WI38 (cell line): ENCODE data around the gene KRTAP13-1.

Experiments used
- H3K4me3 ChIP-seq: 2 replicates; pipeline ENCODE4 v1.5.1; 2011; ENCODE audit warnings: low read depth, mild to moderate bottlenecking, control low read depth, low read length
- TF ChIP-seq, protein P1 (sequence below): IDR thresholded peaks from 2 replicates; pipeline ENCODE4 v1.5.1; 2012; ENCODE audit warnings: low read depth, mild to moderate bottlenecking, control low read depth, low read length

Gene KRTAP13-1

DNA sequence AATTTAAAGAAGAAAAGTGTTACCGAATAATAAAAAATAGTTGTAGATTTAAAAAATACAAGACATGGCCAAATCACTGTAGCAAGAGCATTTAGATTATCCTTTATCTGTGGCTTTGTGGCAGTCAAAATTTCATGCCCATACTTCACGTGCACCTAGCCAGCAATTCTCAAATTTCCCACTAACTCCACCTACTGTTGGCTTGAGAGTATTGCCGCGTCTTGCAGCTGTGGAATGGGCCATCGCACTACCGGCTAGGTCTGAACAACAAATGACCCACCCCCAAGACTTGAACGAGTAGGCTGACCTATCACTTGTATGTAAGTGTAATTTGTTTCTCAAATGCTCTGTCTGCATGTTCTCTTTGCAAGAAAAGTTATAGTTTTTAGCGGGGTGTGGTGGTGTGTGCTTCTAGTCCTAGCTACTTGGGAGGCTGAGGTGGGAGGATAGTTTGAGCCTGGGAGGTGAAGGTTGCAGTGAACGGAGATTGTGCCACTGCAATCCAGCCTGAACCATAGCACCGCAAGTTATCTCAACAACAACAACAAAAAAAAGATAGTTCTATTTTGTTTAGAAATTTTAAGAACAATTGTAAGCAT is 38.3 kb downstream of the KRTAP13-1 start:
- TF ChIP-seq, protein P1, sequence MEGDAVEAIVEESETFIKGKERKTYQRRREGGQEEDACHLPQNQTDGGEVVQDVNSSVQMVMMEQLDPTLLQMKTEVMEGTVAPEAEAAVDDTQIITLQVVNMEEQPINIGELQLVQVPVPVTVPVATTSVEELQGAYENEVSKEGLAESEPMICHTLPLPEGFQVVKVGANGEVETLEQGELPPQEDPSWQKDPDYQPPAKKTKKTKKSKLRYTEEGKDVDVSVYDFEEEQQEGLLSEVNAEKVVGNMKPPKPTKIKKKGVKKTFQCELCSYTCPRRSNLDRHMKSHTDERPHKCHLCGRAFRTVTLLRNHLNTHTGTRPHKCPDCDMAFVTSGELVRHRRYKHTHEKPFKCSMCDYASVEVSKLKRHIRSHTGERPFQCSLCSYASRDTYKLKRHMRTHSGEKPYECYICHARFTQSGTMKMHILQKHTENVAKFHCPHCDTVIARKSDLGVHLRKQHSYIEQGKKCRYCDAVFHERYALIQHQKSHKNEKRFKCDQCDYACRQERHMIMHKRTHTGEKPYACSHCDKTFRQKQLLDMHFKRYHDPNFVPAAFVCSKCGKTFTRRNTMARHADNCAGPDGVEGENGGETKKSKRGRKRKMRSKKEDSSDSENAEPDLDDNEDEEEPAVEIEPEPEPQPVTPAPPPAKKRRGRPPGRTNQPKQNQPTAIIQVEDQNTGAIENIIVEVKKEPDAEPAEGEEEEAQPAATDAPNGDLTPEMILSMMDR, result no peak
- no peak overlapping the region for H3K4me3 ChIP-seq

GRCh38 chr21:30437010-30437565 is 41.3 kb downstream of the KRTAP13-1 start:
- TF ChIP-seq, protein P1, result no peak
- no peak overlapping the region for H3K4me3 ChIP-seq

GRCh38 chr21:30439975-30440374 is 44.1 kb downstream of the KRTAP13-1 start, which contains the start of gene KRTAP15-1:
TSS of gene KRTAP15-1 (plus strand) at chr21:30440275. CDS start at chr21:30440328, 53 bp downstream.
- no peak within 1 kb of the TSS for H3K4me3 ChIP-seq
- TF ChIP-seq, protein P1, result no peak

GRCh38 chr21:30443226-30443625 is 47.4 kb downstream of the KRTAP13-1 start:
- TF ChIP-seq, protein P1, result no peak
- no peak overlapping the region for H3K4me3 ChIP-seq

DNA sequence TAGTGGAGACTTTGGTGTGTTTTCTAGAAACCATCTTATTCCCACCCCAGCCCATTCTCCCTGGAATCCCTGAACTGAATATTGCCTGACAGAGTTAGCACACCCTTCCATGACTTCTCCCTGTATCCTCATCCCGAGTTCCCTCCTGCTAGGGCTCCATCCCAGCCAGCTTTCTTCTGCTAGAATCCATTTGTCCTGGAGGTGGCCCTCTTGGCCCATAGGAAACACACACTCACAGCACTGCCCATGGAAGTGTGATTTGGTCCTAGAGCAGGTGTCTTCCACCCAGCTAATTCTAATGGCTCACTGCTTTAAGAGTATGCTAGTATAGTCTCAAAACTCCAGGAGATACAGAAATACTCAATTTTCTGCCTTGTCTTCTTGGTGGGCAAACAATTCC is 48.4 kb downstream of the KRTAP13-1 start:
- TF ChIP-seq, protein P1, result no peak
- no peak overlapping the region for H3K4me3 ChIP-seq
